Vagina (tissue), 2 donors: ENCODE data around the gene COL23A1. TPM values are rescaled to one million over a fixed set of nuclear protein-coding genes. Genes with fewer than 3 reads are reported as not detected.

Experiments
- DNase-seq, 2 donors: peaks; one replicate each; pipeline ENCODE4 v3.0.0-alpha.2; 2017; ENCODE audit errors: extremely low spot score in 2 of 2
- H3K27ac ChIP-seq: fragments of 200-600 bp; sonication (generic); one replicate; pipeline ENCODE4 v1.5.1; 2019
- H3K27me3 ChIP-seq: fragments of 200-600 bp; sonication (generic); one replicate; pipeline ENCODE4 v1.5.1; 2019
- H3K36me3 ChIP-seq, 2 donors: fragments of 200-600 bp; sonication (generic); one replicate each; pipeline ENCODE4 v1.5.1; 2017 to 2019
- H3K4me1 ChIP-seq: fragments of 200-600 bp; sonication (generic); one replicate; pipeline ENCODE4 v1.5.1; 2019
- H3K4me3 ChIP-seq, 2 donors: fragments of 200-600 bp; sonication (generic); 1 replicate in 1 of 2; 2 replicates in 1 of 2; pipeline ENCODE4 v1.5.1; 2016 to 2019
- H3K9me3 ChIP-seq: fragments of 200-600 bp; sonication (generic); one replicate; pipeline ENCODE4 v1.5.1; 2019
- POLR2A ChIP-seq, 2 donors: fragments of 450-650 bp; IDR thresholded peaks; one replicate each; pipeline ENCODE4 v1.6.1; 2017; ENCODE audit warnings: antibody characterized with exemption in 2 of 2, mild to moderate bottlenecking in 2 of 2, moderate library complexity in 2 of 2
- POLR2AphosphoS5 ChIP-seq, 2 donors: sonication (generic); formaldehyde crosslinking; IDR thresholded peaks; one replicate each; pipeline ENCODE4 v1.9.0; 2017; ENCODE audit warnings: antibody characterized with exemption in 2 of 2, mild to moderate bottlenecking in 2 of 2, low read depth in 1 of 2; ENCODE audit not compliant: insufficient read depth in 1 of 2
- intact Hi-C: fragments of 100-400 bp; cut with DNase I; formaldehyde crosslinking; loops from one replicate; pipeline ENCODE4 v1.15.1; 2023
- total RNA-seq: library from RNA; depleted of rRNA; stranded (reverse); fragments of >200 nt; gene quantifications from one replicate; pipeline ENCODE4 v1.2.3, GENCODE V29; 2016
- TF ChIP-seq, protein P1 (sequence below), 3 experiments: fragments of 450-650 bp in 2 of 3; fragments of 200-600 bp in 1 of 3; sonication (generic) in 1 of 3; IDR thresholded peaks; one replicate each; pipeline ENCODE4 v1.5.1; 2017 to 2019; ENCODE audit warnings: antibody characterized with exemption in 3 of 3, mild to moderate bottlenecking in 2 of 3, moderate library complexity in 2 of 3

Gene COL23A1
- total RNA-seq, 1 donor from 2014 or later = 3.7 TPM

DNA sequence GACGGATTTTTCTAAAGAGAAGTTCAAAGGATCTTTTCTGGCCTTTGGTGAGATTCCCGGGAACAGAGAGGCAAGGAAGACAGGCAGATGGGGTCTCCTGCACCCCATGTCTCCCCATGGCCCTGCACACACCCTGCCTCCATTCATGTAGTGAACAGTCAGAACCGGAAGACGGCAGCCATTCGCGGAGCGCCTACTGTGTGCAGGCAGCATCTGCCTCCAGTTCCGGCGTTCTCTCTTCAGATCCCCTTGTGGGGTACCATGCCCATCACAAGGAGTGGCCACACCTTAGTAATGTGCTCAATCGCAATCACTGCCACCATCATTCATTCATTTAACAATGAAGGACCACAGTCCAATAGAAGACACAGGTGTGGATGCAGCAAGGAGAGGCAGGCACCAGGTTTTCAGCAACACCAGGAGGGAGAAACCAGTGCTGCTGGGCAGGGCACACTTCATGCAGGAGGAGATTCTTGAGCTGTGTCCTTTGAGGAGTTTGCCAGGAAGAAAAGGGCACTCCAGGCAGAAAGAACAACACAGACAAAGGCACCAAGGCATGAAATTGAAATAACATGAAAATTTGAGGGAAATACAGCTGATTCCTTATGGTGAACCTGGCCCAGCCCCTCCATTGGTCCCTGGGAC, 186.1 kb downstream of the COL23A1 start:
- no peaks in the 10 kb centered on the region for H3K4me1 ChIP-seq

DNA sequence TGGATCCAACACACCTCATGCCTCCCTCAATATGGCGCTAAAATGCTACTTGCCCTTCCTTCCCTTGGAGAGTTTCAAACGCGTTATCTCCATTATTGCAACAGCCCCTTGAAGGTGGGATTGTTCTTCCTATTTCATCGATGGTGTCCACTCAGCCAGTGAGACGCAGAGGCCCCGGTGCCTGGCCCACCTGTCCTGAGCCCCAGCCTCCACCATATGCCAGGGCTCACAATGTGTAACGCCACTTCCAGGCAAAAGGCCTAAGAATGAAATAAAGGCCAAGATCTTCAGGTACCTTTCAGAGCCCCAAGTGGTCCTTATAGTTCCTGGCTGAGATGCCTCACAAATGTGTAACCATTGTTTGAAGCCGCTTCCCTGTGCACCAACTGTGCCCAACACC, 186.8 kb downstream of the COL23A1 start:
- no peak overlapping the region for H3K27ac ChIP-seq
- TF ChIP-seq POLR2A (IDR thresholded peaks at IDR 0.05) = no peak
- TF ChIP-seq POLR2AphosphoS5 (IDR thresholded peaks at IDR 0.05; ENCODE audit: insufficient read depth in 1 of 2, low read depth in 1 of 2) = no peak
- TF ChIP-seq, protein P1, sequence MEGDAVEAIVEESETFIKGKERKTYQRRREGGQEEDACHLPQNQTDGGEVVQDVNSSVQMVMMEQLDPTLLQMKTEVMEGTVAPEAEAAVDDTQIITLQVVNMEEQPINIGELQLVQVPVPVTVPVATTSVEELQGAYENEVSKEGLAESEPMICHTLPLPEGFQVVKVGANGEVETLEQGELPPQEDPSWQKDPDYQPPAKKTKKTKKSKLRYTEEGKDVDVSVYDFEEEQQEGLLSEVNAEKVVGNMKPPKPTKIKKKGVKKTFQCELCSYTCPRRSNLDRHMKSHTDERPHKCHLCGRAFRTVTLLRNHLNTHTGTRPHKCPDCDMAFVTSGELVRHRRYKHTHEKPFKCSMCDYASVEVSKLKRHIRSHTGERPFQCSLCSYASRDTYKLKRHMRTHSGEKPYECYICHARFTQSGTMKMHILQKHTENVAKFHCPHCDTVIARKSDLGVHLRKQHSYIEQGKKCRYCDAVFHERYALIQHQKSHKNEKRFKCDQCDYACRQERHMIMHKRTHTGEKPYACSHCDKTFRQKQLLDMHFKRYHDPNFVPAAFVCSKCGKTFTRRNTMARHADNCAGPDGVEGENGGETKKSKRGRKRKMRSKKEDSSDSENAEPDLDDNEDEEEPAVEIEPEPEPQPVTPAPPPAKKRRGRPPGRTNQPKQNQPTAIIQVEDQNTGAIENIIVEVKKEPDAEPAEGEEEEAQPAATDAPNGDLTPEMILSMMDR (IDR thresholded peaks at IDR 0.05) = no peak
- H3K36me3 ChIP-seq = no peaks in the 10 kb centered on the region
- no peaks in the 10 kb centered on the region for H3K9me3 ChIP-seq
- no peaks in the 10 kb centered on the region for H3K4me1 ChIP-seq
- H3K27me3 ChIP-seq = no peaks in the 10 kb centered on the region
- no peak for DNase-seq
- intact Hi-C loops = no loop called here
- no peak overlapping the region for H3K4me3 ChIP-seq

More for the DNA sequence above, 186.1 kb downstream of the COL23A1 start:
- Histone ChIP-seq H3K27ac (no peak overlapping the region), H3K4me3 (no peak overlapping the region), H3K27me3 (no peaks in the 10 kb centered on the region), H3K36me3 (no peaks in the 10 kb centered on the region), H3K9me3 (no peaks in the 10 kb centered on the region)
- TF ChIP-seq POLR2AphosphoS5 (IDR thresholded peaks at IDR 0.05; ENCODE audit: insufficient read depth in 1 of 2, low read depth in 1 of 2) (no peak), POLR2A (IDR thresholded peaks at IDR 0.05) (no peak)
- TF ChIP-seq, protein P1 (IDR thresholded peaks at IDR 0.05) = no peak
- no peak for DNase-seq
- intact Hi-C loops = no loop called here

DNA sequence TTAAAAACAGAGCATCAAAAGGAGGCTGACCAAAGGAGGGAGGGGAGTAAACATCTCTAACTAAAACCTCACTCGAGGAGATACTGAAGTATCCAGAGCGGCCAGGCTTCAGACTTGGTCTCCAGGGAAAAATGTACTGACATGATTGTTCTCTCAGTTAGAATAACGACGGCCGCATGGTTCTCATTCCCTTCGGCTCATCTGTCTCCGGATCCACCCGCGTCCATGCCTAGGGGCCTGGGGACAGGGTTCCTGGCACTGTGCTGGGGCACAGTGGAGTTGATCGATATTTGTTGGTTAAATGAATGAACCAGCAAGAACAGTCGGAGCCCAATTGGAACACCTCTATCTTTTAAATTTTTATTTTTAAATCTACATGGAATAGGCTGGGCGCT, 190.5 kb downstream of the COL23A1 start:
- intact Hi-C loops = no loop called here
- Histone ChIP-seq H3K4me3 (no peak overlapping the region), H3K9me3 (no peaks in the 10 kb centered on the region), H3K27me3 (no peaks in the 10 kb centered on the region), H3K36me3 (no peaks in the 10 kb centered on the region), H3K27ac (no peak overlapping the region), H3K4me1 (no peaks in the 10 kb centered on the region)
- no peak for TF ChIP-seq POLR2AphosphoS5 (IDR thresholded peaks at IDR 0.05; ENCODE audit: insufficient read depth in 1 of 2, low read depth in 1 of 2)
- no peak for TF ChIP-seq POLR2A (IDR thresholded peaks at IDR 0.05)
- TF ChIP-seq, protein P1 (IDR thresholded peaks at IDR 0.05) = no peak
- no peak for DNase-seq

DNA sequence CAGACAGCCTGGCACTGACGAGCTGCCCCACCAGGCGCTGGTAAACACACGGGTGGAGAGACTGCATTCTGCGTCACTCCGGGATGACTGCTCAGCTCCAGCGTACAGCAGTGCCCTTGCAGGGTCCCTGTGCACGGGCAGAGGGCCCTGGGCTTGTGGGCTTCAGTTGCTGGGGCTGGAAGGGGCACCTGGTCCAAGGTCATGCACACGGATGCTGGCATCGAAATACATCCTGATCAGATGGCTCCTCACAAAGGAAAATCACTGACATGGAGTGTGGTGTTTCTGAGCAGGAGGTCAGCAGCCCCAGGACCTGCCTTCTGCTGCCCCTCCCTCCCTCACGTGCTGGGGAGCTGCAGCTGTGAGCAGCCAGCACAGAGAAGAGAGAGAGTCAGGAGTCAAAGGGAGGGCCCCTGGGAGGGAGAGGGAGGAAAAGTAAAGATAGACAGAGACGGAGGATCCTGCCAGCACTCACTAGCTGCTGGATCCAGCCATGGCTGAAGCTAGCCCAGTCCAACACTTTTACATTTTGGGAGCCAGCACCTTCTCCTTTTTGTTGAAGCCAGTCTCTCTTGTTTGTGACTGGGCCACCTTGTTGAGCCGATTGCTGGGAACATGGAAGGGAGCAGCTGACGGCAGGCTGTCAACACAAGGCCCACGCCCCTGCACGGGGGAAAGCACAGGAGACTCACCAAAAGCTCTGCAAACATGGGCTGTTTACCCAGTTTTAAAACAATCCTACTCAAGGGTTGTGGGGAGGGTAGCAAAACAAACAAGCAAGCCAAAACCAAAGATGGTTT, 191.1 kb downstream of the COL23A1 start:
- H3K4me1 ChIP-seq = no peaks in the 10 kb centered on the region
- intact Hi-C loops = no loop called here
- DNase-seq = no peak
- H3K27me3 ChIP-seq = no peaks in the 10 kb centered on the region
- no peak overlapping the region for H3K4me3 ChIP-seq
- H3K27ac ChIP-seq = no peak overlapping the region
- H3K9me3 ChIP-seq = no peaks in the 10 kb centered on the region
- no peaks in the 10 kb centered on the region for H3K36me3 ChIP-seq
- no peak for TF ChIP-seq POLR2AphosphoS5 (IDR thresholded peaks at IDR 0.05; ENCODE audit: insufficient read depth in 1 of 2, low read depth in 1 of 2)
- TF ChIP-seq POLR2A (IDR thresholded peaks at IDR 0.05) = no peak
- TF ChIP-seq, protein P1 (IDR thresholded peaks at IDR 0.05) = no peak
